Measurements from ENCODE around the gene AP1S2.

- no peak for TF ChIP-seq EZH2phosphoT487 (IDR thresholded peaks at IDR 0.05; ENCODE audit: borderline replicate concordance, low read depth, low read length)
- no peak for TF ChIP-seq CTCF (conservative IDR thresholded peaks at IDR 0.05; ENCODE audit: low read length)
Observed at GRCh38 chrX:15883540-15883863, 28.9 kb upstream of the AP1S2 start.
